ENCODE data around the gene AIFM1.

Gene AIFM1

GRCh38 chrX:130165703-130166502 is at the start of gene AIFM1:
TSS of gene AIFM1 (minus strand) at chrX:130165841. CDS start at chrX:130165656, 185 bp downstream.
- peak; percentile 86 for DNase-seq

GRCh38 chrX:130213376-130213775 is 47.7 kb upstream of the AIFM1 start:
- DNase-seq: no peak

DNA sequence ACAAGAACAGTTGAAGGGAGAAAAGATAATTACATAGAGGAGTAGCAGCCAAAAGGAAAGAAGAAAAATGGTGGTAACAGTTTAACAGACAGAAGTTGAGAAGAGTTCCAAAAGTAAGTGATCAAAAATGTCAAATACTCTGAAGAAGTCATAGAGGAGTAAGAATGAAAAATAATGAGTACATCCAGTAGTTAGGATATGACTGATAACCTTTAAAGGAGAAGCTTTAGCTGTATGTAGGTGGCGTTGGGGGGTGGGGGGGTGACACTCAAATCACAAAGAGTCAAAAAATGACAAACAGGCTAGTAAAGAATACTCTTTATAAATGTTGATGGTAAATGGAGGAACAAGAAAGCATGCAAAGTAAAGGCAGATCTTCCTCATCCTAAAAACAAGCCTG is 46.7 kb upstream of the AIFM1 start:
- no peak for DNase-seq

GRCh38 chrX:130211415-130212186 is 46.0 kb upstream of the AIFM1 start:
- no peak for DNase-seq

DNA sequence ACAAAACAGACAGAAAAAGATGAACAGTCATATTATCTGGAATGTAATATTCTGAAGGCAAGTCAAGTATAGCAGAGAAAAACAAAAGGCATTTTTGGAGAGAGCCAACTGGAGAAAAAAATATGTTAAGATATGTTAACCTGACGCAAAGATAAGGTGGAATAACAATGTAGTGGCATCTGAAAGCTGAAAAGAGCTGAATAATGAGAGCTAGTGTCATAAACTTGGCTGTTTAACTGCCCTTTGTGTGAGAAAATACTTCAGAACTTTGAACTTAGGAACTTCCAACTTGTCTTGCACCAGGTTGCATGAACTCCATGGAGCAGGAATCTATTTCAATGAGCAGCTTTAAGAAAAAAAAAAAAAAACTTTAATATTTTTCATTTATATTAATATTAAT is 39.0 kb upstream of the AIFM1 start:
- DNase-seq: no peak

GRCh38 chrX:130197464-130197863 is 31.8 kb upstream of the AIFM1 start:
- no peak for DNase-seq

- no peak for DNase-seq
These were observed 30.8 kb upstream of the AIFM1 start for GRCh38 chrX:130196466-130196865.

DNA sequence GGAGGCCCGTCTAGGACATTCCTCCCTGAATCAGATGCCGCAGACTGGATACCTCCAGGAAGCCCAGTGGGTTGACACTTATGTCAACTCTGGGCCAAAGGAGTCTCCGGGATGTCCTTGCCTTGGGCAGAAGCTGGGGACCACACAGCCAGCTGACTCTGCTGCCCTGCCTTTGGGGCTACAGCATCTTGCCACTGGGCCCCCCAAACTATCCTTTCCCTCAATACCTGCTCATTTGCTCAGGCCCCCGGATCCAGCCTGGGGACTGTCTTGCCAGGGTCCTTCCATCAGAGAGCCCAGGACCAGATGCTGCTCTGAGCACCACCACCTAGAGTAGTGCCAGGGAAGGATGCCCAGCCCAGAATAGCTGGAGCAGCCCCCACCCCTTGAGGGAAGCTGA is 25.2 kb upstream of the AIFM1 start:
- no peak for DNase-seq

GRCh38 chrX:130186651-130187050 is 21.0 kb upstream of the AIFM1 start:
- DNase-seq: no peak

DNA sequence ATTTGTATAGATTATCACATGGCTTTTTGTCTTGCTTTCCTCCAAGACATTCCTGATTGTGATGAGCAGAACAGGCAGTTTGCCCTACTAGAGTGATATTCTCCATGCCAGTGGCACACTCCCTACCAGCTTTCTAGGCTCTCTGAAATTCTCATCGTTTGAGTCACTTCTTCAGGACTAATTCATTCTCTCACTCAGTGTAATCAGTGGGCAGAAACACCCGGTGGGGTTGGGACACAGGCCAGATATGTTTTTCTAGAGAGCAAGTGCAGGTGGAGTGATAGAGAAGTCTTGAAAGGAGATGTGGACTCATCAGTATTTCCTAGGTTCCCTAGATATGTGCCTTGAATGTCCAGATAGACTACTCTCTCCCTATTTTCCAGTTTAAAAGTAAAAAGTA is 19.2 kb upstream of the AIFM1 start:
- no peak for DNase-seq

- DNase-seq: no peak
These were observed 18.5 kb upstream of the AIFM1 start for GRCh38 chrX:130184168-130184567.

- no peak for DNase-seq
These were observed 14.1 kb upstream of the AIFM1 start for GRCh38 chrX:130179579-130180215.

- no peak for DNase-seq
These were observed 13.5 kb upstream of the AIFM1 start for GRCh38 chrX:130179170-130179569.

DNA sequence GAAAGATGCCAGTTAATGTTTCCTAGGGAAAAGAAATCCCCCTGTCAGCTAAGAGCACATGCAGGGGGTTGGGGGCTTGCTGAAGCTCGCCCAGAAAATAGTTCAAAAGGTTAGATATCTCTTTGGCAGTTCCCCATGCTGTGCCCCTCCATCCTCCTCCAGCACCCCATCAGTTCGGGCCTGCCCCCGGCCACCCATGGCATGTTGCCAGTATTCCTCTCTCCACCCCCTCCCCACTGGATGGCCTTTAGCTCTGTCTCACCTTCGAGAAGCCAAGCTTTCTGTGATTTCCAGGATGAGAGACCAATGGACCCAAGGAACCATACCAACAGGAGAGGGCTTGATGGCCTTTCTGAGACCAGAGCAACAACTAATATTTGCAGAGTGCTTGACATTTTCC is 11.3 kb upstream of the AIFM1 start:
- DNase-seq: no peak

- DNase-seq: no peak
These were observed 10.7 kb upstream of the AIFM1 start for GRCh38 chrX:130176354-130176776.

- DNase-seq: no peak
These were observed 9.3 kb upstream of the AIFM1 start for GRCh38 chrX:130174937-130175336.

GRCh38 chrX:130174045-130174704 is 8.5 kb upstream of the AIFM1 start:
- DNase-seq: no peak

GRCh38 chrX:130173190-130173895 is 7.7 kb upstream of the AIFM1 start:
- DNase-seq: peak; percentile 17

DNA sequence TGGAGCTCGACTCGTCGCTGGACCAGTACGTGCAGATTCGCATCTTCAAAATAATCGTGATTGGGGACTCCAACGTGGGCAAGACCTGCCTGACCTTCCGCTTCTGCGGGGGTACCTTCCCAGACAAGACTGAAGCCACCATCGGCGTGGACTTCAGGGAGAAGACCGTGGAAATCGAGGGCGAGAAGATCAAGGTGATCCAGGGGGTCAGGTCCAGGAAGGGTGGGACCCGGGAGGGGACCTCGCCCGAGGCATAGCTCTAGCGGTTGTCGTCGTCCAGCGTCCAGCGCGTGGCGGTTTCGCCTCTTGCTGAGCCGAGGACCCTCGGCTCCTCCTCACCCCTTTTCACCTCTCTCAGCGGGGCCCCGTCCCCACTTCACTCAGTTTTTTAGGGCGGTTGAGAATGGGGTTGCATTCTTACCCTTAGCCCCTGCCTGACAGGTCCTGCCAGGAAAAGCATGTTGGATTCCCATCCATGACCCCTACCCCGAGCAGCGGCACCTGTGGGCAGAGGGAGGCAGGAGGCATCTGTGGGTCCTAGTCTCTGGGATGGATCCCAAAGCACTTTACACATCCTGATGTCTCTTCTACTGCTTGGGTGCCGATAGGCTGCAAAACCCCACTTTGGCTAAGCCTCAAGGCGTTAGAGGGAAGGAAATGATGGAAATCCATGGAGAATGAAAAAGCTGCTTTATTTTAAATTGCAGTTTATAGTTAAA is 6.6 kb upstream of the AIFM1 start:
- DNase-seq: no peak

- peak; percentile 59 for DNase-seq
These were observed 5.9 kb upstream of the AIFM1 start, which contains the start of gene RAB33A for GRCh38 chrX:130171446-130172126. TSS of gene RAB33A (plus strand) at chrX:130171962. CDS start at chrX:130172063, 101 bp downstream.

Data from activated naive CD4-positive, alpha-beta T cell treated with anti-CD3 and anti-CD28 coated beads, Interleukin-2, amount 50 U/mL, for 16 hours (primary cell).